Endothelial cell of umbilical vein (primary cell): ENCODE data around the gene ARID1B.

Experiments
- CTCF ChIP-seq, 2 donors: IDR thresholded peaks; 1 replicate in 1 of 2; 2 replicates in 1 of 2; pipeline ENCODE4 v1.5.1; 2011; ENCODE audit warnings: low read length in 2 of 2, mild to moderate bottlenecking in 2 of 2, moderate library complexity in 2 of 2, control low read depth in 1 of 2, inconsistent platforms in 1 of 2, low read depth in 1 of 2; ENCODE audit not compliant: insufficient read depth in 1 of 2; ENCODE audit errors: extremely low read depth in 1 of 2
- EZH2 ChIP-seq: IDR thresholded peaks from 2 replicates; pipeline ENCODE4 v1.6.1; 2012; ENCODE audit warnings: borderline replicate concordance, low read depth, mild to moderate bottlenecking, moderate library complexity, low read length, inconsistent platforms; ENCODE audit not compliant: severe bottlenecking
- FOS ChIP-seq: IDR thresholded peaks from 2 replicates; pipeline ENCODE4 v1.6.1; 2011; ENCODE audit warnings: mild to moderate bottlenecking, low read length, moderate library complexity, borderline replicate concordance; ENCODE audit not compliant: insufficient read depth
- GATA2 ChIP-seq: IDR thresholded peaks from 2 replicates; pipeline ENCODE4 v1.7.0; 2011; ENCODE audit warnings: low read depth, mild to moderate bottlenecking, moderate library complexity, mixed read lengths, low read length; ENCODE audit not compliant: insufficient read length, insufficient read depth
- JUN ChIP-seq: IDR thresholded peaks from 2 replicates; pipeline ENCODE4 v1.6.1; 2011; ENCODE audit warnings: borderline replicate concordance, low read depth; ENCODE audit not compliant: insufficient read length, insufficient read depth
- POLR2A ChIP-seq: IDR thresholded peaks from 2 replicates; pipeline ENCODE4 v1.6.1; 2012; ENCODE audit warnings: low read depth, mild to moderate bottlenecking, control low read depth, low read length
- POLR2AphosphoS5 ChIP-seq: IDR thresholded peaks from 2 replicates; pipeline ENCODE4 v1.6.1; 2012; ENCODE audit warnings: low read depth, mild to moderate bottlenecking, control low read depth, low read length, moderate library complexity; ENCODE audit not compliant: insufficient read depth
- TF ChIP-seq, protein P1 (sequence below): IDR thresholded peaks from 2 replicates; pipeline ENCODE4 v1.6.1; 2011; ENCODE audit not compliant: insufficient read depth, insufficient read length

GRCh38 chr6:156853733-156854132 is 76.6 kb downstream of the ARID1B start:
- TF ChIP-seq CTCF (IDR thresholded peaks at IDR 0.05; ENCODE audit: extremely low read depth in 1 of 2, insufficient read depth in 1 of 2, low read depth in 1 of 2, low read length in 2 of 2) (no peak), POLR2A (no peak), EZH2 (no peak), FOS (no peak), JUN (no peak), POLR2AphosphoS5 (no peak), GATA2 (no peak)
- TF ChIP-seq, protein P1, sequence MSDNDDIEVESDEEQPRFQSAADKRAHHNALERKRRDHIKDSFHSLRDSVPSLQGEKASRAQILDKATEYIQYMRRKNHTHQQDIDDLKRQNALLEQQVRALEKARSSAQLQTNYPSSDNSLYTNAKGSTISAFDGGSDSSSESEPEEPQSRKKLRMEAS = no peak
